Pulmonary artery endothelial cell (primary cell): ENCODE data around the gene PPP2R5C. TPM values are rescaled to one million over a fixed set of nuclear protein-coding genes. Genes with fewer than 3 reads are reported as not detected.

ENCODE experiments used
- DNase-seq: peaks from one replicate; pipeline ENCODE4 v3.0.0-alpha.2; 2011; ENCODE audit warnings: low read depth, low spot score
- total RNA-seq: library from RNA; depleted of rRNA; stranded (reverse); fragments of >200 nt; gene quantifications from 2 replicates; pipeline ENCODE4 v1.2.3, GENCODE V29; 2014

The PPP2R5C gene
- total RNA-seq, 1 donor from 2014 or later: 81.4 TPM

DNA sequence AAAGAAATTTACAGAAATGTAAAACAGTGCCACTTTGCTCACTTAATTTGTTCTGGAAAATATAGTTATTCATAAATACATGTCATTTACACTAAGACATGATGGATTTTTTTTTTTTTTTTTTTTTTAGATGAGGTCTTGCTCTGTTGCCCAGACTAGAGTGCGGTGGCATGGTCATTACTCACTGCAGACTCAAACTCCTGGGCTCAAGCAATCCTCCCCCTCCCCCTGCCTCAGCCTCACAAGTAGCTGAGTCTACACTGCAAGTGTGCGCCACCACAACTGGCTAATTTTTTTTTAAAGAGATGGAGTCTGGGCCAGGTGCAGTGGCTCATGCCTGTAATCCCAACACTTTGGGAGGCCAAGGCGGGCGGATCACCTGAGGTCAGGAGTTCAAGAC, 101.2 kb downstream of the PPP2R5C start:
- DNase-seq: no peak

DNA sequence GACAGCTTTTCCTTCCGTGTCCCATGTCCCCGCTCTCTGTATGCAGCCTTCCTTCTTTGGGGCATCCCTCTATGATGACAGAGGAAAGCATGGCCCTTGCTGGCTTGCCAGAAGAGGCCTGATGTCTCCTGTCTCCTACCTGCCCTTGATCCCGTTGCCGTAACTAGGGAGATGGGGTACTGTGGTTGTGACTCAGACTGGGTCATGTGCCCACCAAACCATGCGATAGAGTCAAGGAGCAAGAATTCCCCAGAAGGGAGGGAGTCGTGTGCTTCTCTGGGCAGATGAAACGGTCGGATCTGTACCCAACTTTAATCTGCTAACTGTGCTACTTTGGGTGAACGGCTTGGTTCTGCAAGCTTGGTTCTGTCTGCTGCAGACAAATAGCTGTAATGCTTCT, 103.8 kb downstream of the PPP2R5C start:
- no peak for DNase-seq

DNA sequence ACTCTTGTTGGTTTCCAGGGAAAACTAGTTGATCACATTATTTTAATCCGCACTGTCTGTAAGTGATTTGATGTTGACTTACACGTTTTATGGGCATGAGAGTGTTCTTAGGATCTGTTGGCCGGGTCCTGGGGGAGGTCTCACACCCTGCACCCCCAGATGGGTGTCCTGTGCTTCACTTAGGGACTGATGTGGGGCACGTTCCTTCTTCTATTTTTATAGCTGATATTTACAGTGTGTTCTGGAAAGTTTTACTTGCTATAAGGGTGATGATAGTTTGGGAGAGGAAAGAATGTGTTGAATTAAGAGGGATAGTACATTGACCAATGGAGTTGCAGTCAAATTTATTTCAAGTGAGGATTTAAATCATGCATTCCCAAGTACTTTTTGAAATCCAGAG, 106.3 kb downstream of the PPP2R5C start:
- no peak for DNase-seq

GRCh38 chr14:101869217-101869616, 107.7 kb downstream of the PPP2R5C start:
- no peak for DNase-seq

DNA sequence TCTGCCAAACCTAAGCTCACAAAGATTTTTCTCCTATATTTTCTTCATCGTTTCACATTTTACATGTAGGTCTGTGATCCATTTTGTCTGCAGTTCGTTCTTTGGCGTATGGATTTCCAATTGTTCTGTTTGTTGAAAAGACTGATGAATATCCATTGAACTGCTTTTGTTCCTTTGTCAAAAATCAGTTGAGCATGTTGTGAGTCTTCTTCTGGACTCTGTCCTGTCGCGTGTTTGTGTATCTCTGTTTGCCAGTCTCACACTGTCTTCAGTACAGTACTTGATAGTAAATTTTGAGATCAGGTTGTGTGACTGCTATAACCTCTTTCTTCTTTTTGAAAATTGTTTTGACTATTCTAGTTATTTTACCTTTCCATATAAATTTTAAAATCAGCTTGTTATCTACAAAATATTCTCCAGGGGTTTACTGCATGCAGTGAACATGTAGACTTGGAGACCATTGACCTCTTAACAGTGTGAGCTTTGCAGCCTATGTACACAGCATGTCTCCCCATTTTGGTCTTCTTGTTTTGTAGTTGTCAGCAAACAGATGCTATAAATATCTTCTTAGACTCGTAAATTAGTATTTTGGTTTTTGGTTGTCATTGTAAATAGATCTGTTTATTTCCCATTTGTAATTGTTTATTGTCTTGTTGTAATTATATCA, 108.9 kb downstream of the PPP2R5C start:
- DNase-seq: no peak

GRCh38 chr14:101872346-101872745, 110.8 kb downstream of the PPP2R5C start:
- no peak for DNase-seq

DNA sequence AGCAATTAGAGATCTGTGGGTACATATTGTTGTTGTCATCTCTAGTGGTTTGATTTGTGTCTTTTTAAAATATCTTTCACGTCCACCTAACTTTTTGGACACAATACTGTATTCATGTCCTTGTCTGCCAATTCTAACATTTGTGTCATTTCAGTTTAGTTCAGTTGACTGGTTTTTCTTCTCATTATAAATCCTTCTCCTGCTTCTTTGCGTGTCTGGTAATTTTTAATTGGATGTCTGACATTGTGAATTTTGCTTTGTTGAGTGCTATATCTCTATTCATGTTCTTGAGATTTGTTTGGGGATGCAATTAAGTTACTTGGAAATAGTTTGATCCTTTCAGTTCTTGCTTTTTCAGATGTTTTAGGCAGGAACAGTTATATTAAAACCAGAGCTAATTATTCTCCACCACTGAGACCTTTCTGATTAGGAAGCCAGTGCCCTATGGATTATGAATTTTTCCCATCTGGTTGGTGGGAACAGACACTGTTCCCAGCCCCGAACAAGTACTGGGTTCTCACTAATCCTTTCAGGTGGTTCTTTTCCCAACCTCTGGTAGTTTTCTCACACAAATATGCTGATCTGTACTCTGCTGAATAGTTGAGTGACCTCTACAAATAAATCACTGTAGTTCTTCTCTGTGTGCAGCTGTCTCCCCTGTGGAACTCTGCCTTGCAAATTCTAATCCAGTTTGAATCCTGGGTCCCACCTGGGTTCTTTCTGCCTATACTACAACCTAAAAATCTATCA, 111.7 kb downstream of the PPP2R5C start:
- no peak for DNase-seq

DNA sequence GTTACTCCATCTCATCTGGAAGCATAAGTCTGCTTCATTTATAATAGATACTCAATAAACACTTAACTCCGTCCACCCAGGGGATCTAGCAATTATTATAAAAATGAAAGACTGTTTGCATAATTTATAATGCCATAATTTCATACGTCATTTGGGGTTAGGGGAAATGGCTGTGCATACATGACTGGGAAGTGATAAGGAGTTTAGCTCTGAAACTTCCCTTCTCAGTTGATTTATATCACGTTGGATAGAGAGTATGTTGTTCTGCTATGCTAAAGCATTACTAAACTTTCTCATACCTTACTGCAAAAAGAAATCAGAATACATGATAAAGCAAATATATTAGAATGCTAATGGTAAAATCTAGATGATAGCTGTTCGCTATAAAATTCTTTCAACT, 112.5 kb downstream of the PPP2R5C start:
- DNase-seq: no peak

- no peak for DNase-seq
Observed at GRCh38 chr14:101875041-101875726, 113.7 kb downstream of the PPP2R5C start.

GRCh38 chr14:101875727-101876554, 114.4 kb downstream of the PPP2R5C start:
- DNase-seq: no peak

DNA sequence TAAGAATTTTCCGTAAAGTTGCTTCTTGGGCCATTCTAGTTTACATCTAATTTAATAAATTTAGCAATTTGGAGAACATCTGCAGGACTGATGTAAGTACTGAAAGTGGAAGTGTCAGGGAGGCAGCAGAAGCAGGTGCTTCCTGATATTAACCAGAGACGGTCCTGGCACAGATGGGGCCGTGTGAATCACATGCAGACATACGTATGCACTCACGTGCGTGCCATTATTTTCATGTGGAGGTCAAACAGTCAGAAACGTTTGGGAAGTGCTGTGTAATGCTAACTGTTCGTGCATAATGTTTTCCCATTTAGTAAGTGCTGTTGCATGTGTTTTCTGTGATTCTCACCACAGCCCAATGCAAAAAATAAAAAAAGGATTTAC, 115.0 kb downstream of the PPP2R5C start:
- DNase-seq: peak; percentile 95

DNA sequence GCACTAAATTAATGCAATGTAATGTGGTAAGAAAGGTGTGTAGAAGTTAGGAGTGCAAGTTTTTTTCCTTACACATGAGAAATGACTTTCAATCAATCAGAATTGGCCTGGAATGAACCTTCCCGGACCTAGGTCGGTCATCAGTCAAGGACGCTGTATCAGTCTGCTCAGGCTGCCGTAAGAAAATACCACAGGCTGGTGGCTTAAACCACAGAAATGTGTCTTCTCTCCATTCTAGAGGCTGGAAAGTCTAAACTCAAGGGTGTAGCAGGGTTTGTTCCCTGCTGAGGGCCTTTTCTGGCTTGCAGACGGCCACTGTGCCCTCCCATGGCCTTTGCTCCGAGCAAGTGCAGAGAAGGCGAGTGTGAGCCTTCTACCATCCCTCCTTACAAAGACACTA, 116.3 kb downstream of the PPP2R5C start:
- no peak for DNase-seq

- DNase-seq: no peak
Observed at GRCh38 chr14:101878211-101878821, 116.8 kb downstream of the PPP2R5C start.

- no peak for DNase-seq
Observed at GRCh38 chr14:101878822-101879528, 117.5 kb downstream of the PPP2R5C start.

DNA sequence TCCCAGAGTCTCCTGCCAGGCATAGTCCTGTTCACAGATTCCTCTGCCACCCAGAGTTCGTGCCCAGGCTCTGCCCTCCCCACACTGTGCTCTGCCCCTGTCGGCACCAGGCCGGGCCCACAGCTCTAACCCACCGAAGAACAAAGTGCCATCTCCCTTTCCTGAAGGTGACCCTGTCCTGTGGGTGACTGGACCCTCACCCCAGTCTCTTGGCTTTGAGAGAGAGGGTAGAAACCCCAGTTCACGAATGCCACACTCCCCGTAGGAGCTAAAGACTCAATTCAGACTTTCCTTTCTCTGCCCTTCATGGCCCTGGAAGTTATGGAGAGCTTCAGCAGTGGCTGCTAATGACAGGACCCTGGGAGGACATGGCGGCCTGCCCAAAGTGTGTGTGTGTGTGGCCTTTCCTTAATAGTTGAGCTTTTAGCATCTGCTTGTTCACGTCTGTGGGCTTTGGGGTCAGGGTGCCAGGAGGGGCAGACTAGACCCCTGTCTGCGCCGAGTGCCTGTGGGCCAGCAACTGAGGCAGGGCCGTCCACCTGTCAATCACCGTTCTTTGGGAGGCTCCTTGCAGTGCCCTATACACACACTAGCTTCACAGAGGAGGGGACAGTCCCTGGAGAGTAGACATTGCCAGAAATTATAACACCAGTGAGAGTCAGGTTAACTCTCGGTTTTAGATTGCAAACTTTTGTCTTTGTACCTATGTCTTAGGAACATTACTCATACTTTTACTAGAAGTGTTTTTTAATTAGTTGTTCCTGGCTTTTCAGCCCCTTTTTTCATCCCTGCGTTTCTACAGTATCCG, 118.2 kb downstream of the PPP2R5C start:
- DNase-seq: no peak

DNA sequence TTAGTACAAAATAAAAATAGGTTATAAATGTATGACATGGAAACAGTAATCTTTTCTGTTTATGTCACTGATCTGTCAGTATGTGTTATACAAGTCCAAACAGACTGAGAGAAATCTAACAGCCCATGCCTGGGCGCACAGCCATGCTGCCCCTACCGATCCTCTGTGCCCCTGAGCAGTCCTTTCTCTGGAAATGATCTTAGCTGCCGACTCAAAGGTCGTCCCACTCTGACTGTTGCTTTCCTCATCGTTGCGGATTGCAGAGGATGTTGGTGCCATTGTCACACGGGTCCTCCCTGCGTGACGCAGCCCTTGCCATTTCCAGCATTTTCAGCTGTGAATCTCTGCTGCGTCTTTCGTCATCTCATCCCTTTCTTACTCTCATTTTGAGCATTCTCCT, 119.9 kb downstream of the PPP2R5C start:
- no peak for DNase-seq

GRCh38 chr14:101882141-101882935, 120.8 kb downstream of the PPP2R5C start:
- DNase-seq: no peak

- DNase-seq: no peak
Observed at GRCh38 chr14:101884089-101884933, 122.8 kb downstream of the PPP2R5C start.
